GM19238 (cell line): ENCODE measurements around the gene ATG14.
"Not testable (repeated sequence)": the region's sequence is repeated elsewhere in the genome, so short reads cannot be mapped to it uniquely, and the experiment has no call there.

Experiments
- DNase-seq: peaks from one replicate; pipeline ENCODE4 v3.0.0; 2011; ENCODE audit warnings: low spot score; ENCODE audit not compliant: insufficient read length

Gene ATG14

GRCh38 chr14:55386037-55386808 is 25.4 kb downstream of the ATG14 start:
- no peak for DNase-seq

- no peak for DNase-seq
Observed at GRCh38 chr14:55384536-55384935, 27.1 kb downstream of the ATG14 start.

GRCh38 chr14:55383541-55384140 is 28.0 kb downstream of the ATG14 start:
- no peak for DNase-seq

GRCh38 chr14:55383056-55383466 is 28.6 kb downstream of the ATG14 start:
- not testable (repeated sequence) for DNase-seq

GRCh38 chr14:55382483-55382882 is 29.1 kb downstream of the ATG14 start:
- DNase-seq, result no peak

GRCh38 chr14:55381561-55381960 is 30.1 kb downstream of the ATG14 start:
- DNase-seq, result no peak

- DNase-seq, result no peak
Observed at GRCh38 chr14:55381040-55381439, 30.6 kb downstream of the ATG14 start.

- no peak for DNase-seq
Observed at GRCh38 chr14:55377236-55377635, 34.4 kb downstream of the ATG14 start.

- DNase-seq, result no peak
Observed at GRCh38 chr14:55374771-55375170, 36.9 kb downstream of the ATG14 start.

- no peak for DNase-seq
Observed at GRCh38 chr14:55373784-55374705, 37.6 kb downstream of the ATG14 start.

- no peak for DNase-seq
Observed at GRCh38 chr14:55372825-55373224, 38.8 kb downstream of the ATG14 start.

GRCh38 chr14:55372423-55372822 is 39.2 kb downstream of the ATG14 start:
- no peak for DNase-seq

GRCh38 chr14:55370883-55371455 is 40.7 kb downstream of the ATG14 start:
- no peak for DNase-seq

- no peak for DNase-seq
Observed at GRCh38 chr14:55366271-55366670, 45.4 kb downstream of the ATG14 start.

GRCh38 chr14:55361190-55361589 is 50.4 kb downstream of the ATG14 start:
- no peak for DNase-seq

GRCh38 chr14:55359307-55359706 is 52.3 kb downstream of the ATG14 start:
- no peak for DNase-seq

GRCh38 chr14:55356913-55357312 is 54.7 kb downstream of the ATG14 start:
- no peak for DNase-seq

GRCh38 chr14:55355922-55356321 is 55.7 kb downstream of the ATG14 start:
- no peak for DNase-seq

- peak; percentile 54 for DNase-seq
Observed at GRCh38 chr14:55354500-55354899, 57.1 kb downstream of the ATG14 start.

GRCh38 chr14:55353686-55354467 is 57.8 kb downstream of the ATG14 start:
- no peak for DNase-seq

GRCh38 chr14:55352201-55352600 is 59.4 kb downstream of the ATG14 start:
- no peak for DNase-seq
